A549 (cell line): ENCODE data around the gene TBC1D4. TPM values are rescaled to one million over a fixed set of nuclear protein-coding genes. Genes with fewer than 3 reads are reported as not detected.
A peak's percentile ranks its signal among the peaks of the same experiment; 100 is the strongest.
"Not testable (repeated sequence)": the region's sequence is repeated elsewhere in the genome, so short reads cannot be mapped to it uniquely, and the experiment has no call there.

Experiments used
- ATAC-seq, 2 experiments: fragments of 200-7000 bp in 1 of 2; fragments of >200 bp in 1 of 2; cut with Nextera tagmentation in 1 of 2; cut with Tn5 transposase in 1 of 2; 3 replicates each; pipeline versions ENCODE4 v1.8.0 to v1.9.1; 2018 to 2020; ENCODE audit warnings: mild to moderate bottlenecking in 1 of 2, moderate library complexity in 1 of 2
- CTCF ChIA-PET: fragments of 300-600 bp; sonication (Branson Sonifier 250); formaldehyde crosslinking; extraction: SDS; loops from one replicate; lab custom pipeline; 2021; ENCODE audit warnings: antibody characterized with exemption, inconsistent platforms; lab: Yijun Ruan, JAX
- POLR2A ChIA-PET: fragments of 350-600 bp; formaldehyde crosslinking; extraction: SDS; loops from one replicate; lab custom pipeline; 2021; ENCODE audit warnings: antibody characterized with exemption, inconsistent platforms; lab: Yijun Ruan, JAX
- DNase-seq, 2 experiments: peaks; one replicate each; pipeline versions ENCODE4 v3.0.0 to v3.0.0-alpha.2; 2011 to 2016; ENCODE audit warnings: low read depth in 1 of 2, low spot score in 1 of 2
- FAIRE-seq: peaks from 2 replicates; lab custom pipeline; 2011; peaks lifted over from hg19 to GRCh38; lab: Jason Lieb, UNC
- H3K27ac ChIP-seq, 2 experiments: fragments of >200 bp; sonication (Bioruptor Twin); formaldehyde crosslinking; 3 replicates each; pipeline ENCODE4 v1.5.1; 2016 to 2017
- H3K4me1 ChIP-seq: fragments of >200 bp; sonication (Bioruptor Twin); formaldehyde crosslinking; 3 replicates; pipeline ENCODE4 v1.6.1; 2016
- H3K4me2 ChIP-seq: fragments of >200 bp; sonication (Bioruptor Twin); formaldehyde crosslinking; 3 replicates; pipeline ENCODE4 v1.6.1; 2016
- H3K4me3 ChIP-seq: fragments of >200 bp; sonication (Bioruptor Twin); formaldehyde crosslinking; 3 replicates; pipeline ENCODE4 v1.5.1; 2016
- H3K9me3 ChIP-seq: fragments of >200 bp; sonication (Bioruptor Twin); formaldehyde crosslinking; 3 replicates; pipeline ENCODE4 v1.6.1; 2016
- ATOH8 ChIP-seq: fragments of 250-450 bp; sonication (Bioruptor Pico); IDR thresholded peaks from 2 replicates; pipeline ENCODE4 v1.5.0; 2020; ENCODE audit warnings: low read depth, mild to moderate bottlenecking, moderate library complexity
- BCL3 ChIP-seq: fragments of >200 bp; sonication (Bioruptor Twin); formaldehyde crosslinking; IDR thresholded peaks from 3 replicates; pipeline ENCODE4 v1.6.1; 2016
- BHLHE40 ChIP-seq: IDR thresholded peaks from 2 replicates; pipeline ENCODE4 v1.6.1; 2012; ENCODE audit warnings: low read depth, low read length, inconsistent platforms
- CBX2 ChIP-seq: fragments of 200-600 bp; sonication (generic); IDR thresholded peaks from 2 replicates; pipeline ENCODE4 v1.6.1; 2016; ENCODE audit warnings: low read depth, mild to moderate bottlenecking, borderline replicate concordance
- CEBPB ChIP-seq, 2 experiments: fragments of >200 bp in 1 of 2; sonication (Bioruptor Twin) in 1 of 2; formaldehyde crosslinking in 1 of 2; IDR thresholded peaks; 2 replicates each; pipeline ENCODE4 v1.6.1; 2012 to 2016
- CHD2 ChIP-seq: fragments of 150-350 bp; IDR thresholded peaks from 2 replicates; pipeline ENCODE4 v1.6.1; 2014; ENCODE audit warnings: low read length; ENCODE audit not compliant: partially characterized antibody
- EP300 ChIP-seq, 2 experiments: fragments of >200 bp; sonication (Bioruptor Twin); formaldehyde crosslinking; IDR thresholded peaks; 2 replicates in 1 of 2; 3 replicates in 1 of 2; pipeline ENCODE4 v1.6.1; 2016 to 2017
- ESRRA ChIP-seq: fragments of 150-350 bp; IDR thresholded peaks from 2 replicates; pipeline ENCODE4 v1.6.1; 2014; ENCODE audit warnings: mild to moderate bottlenecking, low read length, borderline replicate concordance
- HEYL ChIP-seq: fragments of 250-450 bp; sonication (Bioruptor Pico); IDR thresholded peaks from 2 replicates; pipeline ENCODE4 v1.8.0; 2021; ENCODE audit warnings: mild to moderate bottlenecking, moderate library complexity
- HOXA7 ChIP-seq: fragments of 250-450 bp; sonication (Bioruptor Pico); IDR thresholded peaks from 2 replicates; pipeline ENCODE4 v1.5.0; 2020; ENCODE audit warnings: mild to moderate bottlenecking, moderate library complexity
- HOXB5 ChIP-seq: fragments of 250-450 bp; sonication (Bioruptor Pico); IDR thresholded peaks from 2 replicates; pipeline ENCODE4 v1.5.0; 2020; ENCODE audit warnings: mild to moderate bottlenecking, moderate library complexity
- JUNB ChIP-seq: fragments of >200 bp; sonication (Bioruptor Twin); formaldehyde crosslinking; IDR thresholded peaks from 2 replicates; pipeline ENCODE4 v1.6.1; 2016
- MAZ ChIP-seq: fragments of 150-350 bp; IDR thresholded peaks from 2 replicates; pipeline ENCODE4 v1.6.1; 2014; ENCODE audit warnings: antibody characterized with exemption, low read depth, low read length, borderline replicate concordance
- NFE2L2 ChIP-seq: fragments of 150-350 bp; conservative IDR thresholded peaks from 2 replicates; pipeline ENCODE4 v1.6.1; 2014; ENCODE audit warnings: low read length
- NPAS2 ChIP-seq: fragments of 250-450 bp; sonication (Bioruptor Pico); IDR thresholded peaks from 2 replicates; pipeline ENCODE4 v1.8.0; 2022; ENCODE audit warnings: mild to moderate bottlenecking, moderate library complexity, borderline replicate concordance
- REST ChIP-seq: fragments of 200-600 bp; sonication (generic); IDR thresholded peaks from 2 replicates; pipeline ENCODE4 v1.6.1; 2016; ENCODE audit warnings: antibody characterized with exemption, mild to moderate bottlenecking, moderate library complexity
- RNF2 ChIP-seq: fragments of 200-600 bp; sonication (generic); IDR thresholded peaks from 2 replicates; pipeline ENCODE4 v1.6.1; 2016; ENCODE audit warnings: low read depth, mild to moderate bottlenecking, antibody characterized with exemption, moderate library complexity, borderline replicate concordance
- ZC3H11A ChIP-seq: fragments of 450-650 bp; IDR thresholded peaks from 2 replicates; pipeline ENCODE4 v1.6.1; 2014; ENCODE audit warnings: antibody characterized with exemption, mild to moderate bottlenecking
- ZSCAN20 ChIP-seq: fragments of 250-450 bp; sonication (Bioruptor Pico); IDR thresholded peaks from 2 replicates; pipeline ENCODE4 v1.8.0; 2022; ENCODE audit warnings: mild to moderate bottlenecking, moderate library complexity
- WGBS: methylation state at CpG from one replicate; pipeline ENCODE4 v1.1.6; 2017; ENCODE audit errors: missing lambda C conversion rate; 5-methylcytosine and 5-hydroxymethylcytosine counted together
- polyA plus RNA-seq, 4 experiments: library from polyadenylated mRNA; depleted of rRNA in 3 of 4; stranded (reverse); fragments of >200 nt; fragmentation: RNase III in 1 of 4; extraction: RNeasy Plus Mini Kit Qiagen cat#74134 plus additional on column Dnase treatment in 1 of 4; gene quantifications; 2 replicates in 3 of 4; 3 replicates in 1 of 4; pipeline ENCODE4 v1.2.3, GENCODE V29; 2011 to 2017
- TF ChIP-seq, protein P1 (sequence below): fragments of >200 bp; sonication (Bioruptor Twin); formaldehyde crosslinking; IDR thresholded peaks from 3 replicates; pipeline ENCODE4 v1.5.1; 2016
- TF ChIP-seq, protein P2 (sequence below): IDR thresholded peaks from 2 replicates; pipeline ENCODE4 v1.6.1; 2012; ENCODE audit warnings: low read depth, borderline replicate concordance

Gene TBC1D4
- polyA plus RNA-seq, 2 of the 4 experiments (the other 2 are of a cell fraction) = 9.5 to 12.5 TPM

DNA sequence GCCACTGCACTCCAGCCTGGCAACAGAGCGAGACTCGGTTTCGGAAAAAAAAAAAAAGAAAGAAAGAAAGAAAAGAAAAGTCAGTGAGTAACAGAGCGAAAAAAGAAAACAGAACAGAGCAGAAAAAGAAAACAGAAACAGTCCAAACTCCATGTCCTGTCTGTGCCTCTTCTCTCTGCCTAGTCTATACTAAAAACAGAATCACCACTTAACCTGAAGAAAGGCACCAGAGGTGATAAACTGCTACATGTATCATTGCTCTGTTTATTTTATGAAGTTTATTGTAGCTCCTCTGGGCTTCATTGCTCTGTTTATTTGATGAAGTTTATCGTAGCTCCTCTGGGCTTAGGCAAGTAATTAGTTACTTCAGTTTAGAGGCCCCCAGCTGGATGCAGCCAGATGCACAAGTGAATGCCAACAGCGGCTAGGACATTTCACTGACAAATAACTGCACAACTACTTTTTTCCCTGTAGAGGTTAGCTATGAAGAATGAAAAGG is 39.2 kb downstream of the TBC1D4 start:
- no peak for ATAC-seq
- no peak overlapping the region for H3K4me3 ChIP-seq
- no peaks in the 10 kb centered on the region for H3K9me3 ChIP-seq
- CTCF ChIA-PET = no interaction called here
- no peak overlapping the region for H3K27ac ChIP-seq
- 81% methylated on average over 6 of the region's 6 CpGs for WGBS
- FAIRE-seq = no peak
- TF ChIP-seq EP300 (IDR thresholded peaks at IDR 0.05) = no peak
- TF ChIP-seq, protein P1, sequence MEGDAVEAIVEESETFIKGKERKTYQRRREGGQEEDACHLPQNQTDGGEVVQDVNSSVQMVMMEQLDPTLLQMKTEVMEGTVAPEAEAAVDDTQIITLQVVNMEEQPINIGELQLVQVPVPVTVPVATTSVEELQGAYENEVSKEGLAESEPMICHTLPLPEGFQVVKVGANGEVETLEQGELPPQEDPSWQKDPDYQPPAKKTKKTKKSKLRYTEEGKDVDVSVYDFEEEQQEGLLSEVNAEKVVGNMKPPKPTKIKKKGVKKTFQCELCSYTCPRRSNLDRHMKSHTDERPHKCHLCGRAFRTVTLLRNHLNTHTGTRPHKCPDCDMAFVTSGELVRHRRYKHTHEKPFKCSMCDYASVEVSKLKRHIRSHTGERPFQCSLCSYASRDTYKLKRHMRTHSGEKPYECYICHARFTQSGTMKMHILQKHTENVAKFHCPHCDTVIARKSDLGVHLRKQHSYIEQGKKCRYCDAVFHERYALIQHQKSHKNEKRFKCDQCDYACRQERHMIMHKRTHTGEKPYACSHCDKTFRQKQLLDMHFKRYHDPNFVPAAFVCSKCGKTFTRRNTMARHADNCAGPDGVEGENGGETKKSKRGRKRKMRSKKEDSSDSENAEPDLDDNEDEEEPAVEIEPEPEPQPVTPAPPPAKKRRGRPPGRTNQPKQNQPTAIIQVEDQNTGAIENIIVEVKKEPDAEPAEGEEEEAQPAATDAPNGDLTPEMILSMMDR = no peak
- TF ChIP-seq CEBPB (IDR thresholded peaks at IDR 0.05) = no peak
- TF ChIP-seq HOXB5 (CRISPR knock-in tag) = no peak
- no peak for DNase-seq
- POLR2A ChIA-PET = no interaction called here
- H3K4me1 ChIP-seq = peaks cover 20% of the 10 kb centered on the region; the same call in 2 of the 3 replicates
- H3K4me2 ChIP-seq = no peak overlapping the region

DNA sequence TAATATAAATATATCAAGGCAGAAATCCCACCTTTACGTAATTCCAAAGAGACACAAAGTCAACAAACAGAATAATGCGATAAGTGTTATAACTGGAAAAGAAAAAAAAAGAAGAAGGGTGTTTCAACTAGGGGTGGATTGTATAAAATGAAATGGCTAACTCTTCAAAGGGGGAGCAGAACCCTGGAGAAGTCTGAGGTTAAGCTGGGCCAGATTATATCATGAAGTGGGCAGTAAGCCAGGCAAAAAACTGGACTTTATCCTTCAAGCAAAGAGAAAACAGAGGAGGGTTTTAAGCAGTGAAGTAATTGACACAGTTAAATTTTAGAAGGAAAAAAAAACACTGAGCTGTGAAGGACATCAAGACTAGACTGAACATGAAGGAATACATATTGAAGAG is 41.9 kb downstream of the TBC1D4 start:
- no peak overlapping the region for H3K4me3 ChIP-seq
- H3K4me2 ChIP-seq = peak overlapping the region; percentile 23; the same call in 2 of the 3 replicates
- no peak overlapping the region for H3K27ac ChIP-seq
- POLR2A ChIA-PET = no interaction called here
- CTCF ChIA-PET = no interaction called here
- no peak for TF ChIP-seq HOXA7 (CRISPR knock-in tag)
- TF ChIP-seq ESRRA = no peak
- no peak for TF ChIP-seq ZSCAN20 (CRISPR knock-in tag)
- TF ChIP-seq ZC3H11A = no peak
- H3K9me3 ChIP-seq = no peaks in the 10 kb centered on the region
- H3K4me1 ChIP-seq = peaks cover 18% of the 10 kb centered on the region; the same call in 2 of the 3 replicates
- DNase-seq = no peak
- 81% methylated on average over 2 of the region's 2 CpGs for WGBS
- FAIRE-seq = no peak
- no peak for ATAC-seq

- Histone ChIP-seq H3K4me1 (peaks cover 23% of the 10 kb centered on the region), H3K27ac (no peak overlapping the region), H3K4me2 (0 out of 3 replicates have a peak overlapping the region, but pooled peaks have one; percentile 1), H3K9me3 (no peaks in the 10 kb centered on the region), H3K4me3 (no peak overlapping the region)
- POLR2A ChIA-PET = no interaction called here
- CTCF ChIA-PET = interaction anchor here (0.7 kb wide), 1 partner anchor 45 kb away, joined by 3 read pairs; the partner anchor contains the start of gene TBC1D4
- WGBS = 66% methylated on average over 4 of the region's 4 CpGs
- ATAC-seq (no peak), DNase-seq (no peak), FAIRE-seq (no peak)
- no peak for TF ChIP-seq BCL3
- no peak for TF ChIP-seq MAZ
- TF ChIP-seq, protein P2, sequence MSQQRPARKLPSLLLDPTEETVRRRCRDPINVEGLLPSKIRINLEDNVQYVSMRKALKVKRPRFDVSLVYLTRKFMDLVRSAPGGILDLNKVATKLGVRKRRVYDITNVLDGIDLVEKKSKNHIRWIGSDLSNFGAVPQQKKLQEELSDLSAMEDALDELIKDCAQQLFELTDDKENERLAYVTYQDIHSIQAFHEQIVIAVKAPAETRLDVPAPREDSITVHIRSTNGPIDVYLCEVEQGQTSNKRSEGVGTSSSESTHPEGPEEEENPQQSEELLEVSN = no peak
- TF ChIP-seq NFE2L2 = no peak
- TF ChIP-seq NPAS2 (CRISPR knock-in tag) = no peak
- no peak for TF ChIP-seq CHD2
- no peak for TF ChIP-seq EP300 (IDR thresholded peaks at IDR 0.05)
- TF ChIP-seq JUNB = no peak
- no peak for TF ChIP-seq REST
- no peak for TF ChIP-seq BHLHE40
- TF ChIP-seq HOXB5 (CRISPR knock-in tag) = no peak
- no peak for TF ChIP-seq RNF2
- no peak for TF ChIP-seq CEBPB (IDR thresholded peaks at IDR 0.05)
- no peak for TF ChIP-seq HEYL (CRISPR knock-in tag)
- TF ChIP-seq ATOH8 (CRISPR knock-in tag) = no peak
- TF ChIP-seq CBX2 = no peak
These were observed 44.2 kb downstream of the TBC1D4 start for GRCh38 chr13:75437582-75438318.

- DNase-seq, H3K4me2 ChIP-seq, FAIRE-seq, H3K9me3 ChIP-seq, H3K27ac ChIP-seq, CTCF ChIA-PET, POLR2A ChIA-PET, H3K4me3 ChIP-seq, ATAC-seq: not testable (repeated sequence)
- 94% methylated on average over 2 of the region's 2 CpGs for WGBS
- peaks cover 25% of the 10 kb centered on the region for H3K4me1 ChIP-seq
These were observed 47.8 kb downstream of the TBC1D4 start for GRCh38 chr13:75434126-75434525.
